ENCODE data around the gene CFAP221.

The CFAP221 gene

DNA sequence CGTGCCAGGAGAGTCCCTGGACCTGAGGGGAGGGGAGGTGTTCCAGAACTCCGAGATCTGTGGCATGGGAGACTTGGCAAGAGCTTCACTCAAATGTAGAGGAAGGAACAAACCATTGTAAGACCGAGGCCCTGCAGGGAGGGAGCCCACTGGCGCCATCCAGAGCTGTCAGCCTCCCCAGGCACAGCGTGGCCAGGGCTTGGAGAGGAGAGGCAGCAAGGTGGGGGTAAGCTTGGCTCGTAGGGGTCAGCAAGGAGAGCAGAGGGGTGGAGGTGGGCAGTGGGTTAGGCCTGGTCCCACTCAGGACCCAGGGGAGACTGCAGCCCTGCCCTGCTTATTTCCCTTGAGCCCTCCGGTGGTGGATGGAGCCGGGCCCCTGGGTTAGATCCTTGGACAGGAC lies 138.3 kb downstream of the CFAP221 start:
- no peak for DNase-seq

DNA sequence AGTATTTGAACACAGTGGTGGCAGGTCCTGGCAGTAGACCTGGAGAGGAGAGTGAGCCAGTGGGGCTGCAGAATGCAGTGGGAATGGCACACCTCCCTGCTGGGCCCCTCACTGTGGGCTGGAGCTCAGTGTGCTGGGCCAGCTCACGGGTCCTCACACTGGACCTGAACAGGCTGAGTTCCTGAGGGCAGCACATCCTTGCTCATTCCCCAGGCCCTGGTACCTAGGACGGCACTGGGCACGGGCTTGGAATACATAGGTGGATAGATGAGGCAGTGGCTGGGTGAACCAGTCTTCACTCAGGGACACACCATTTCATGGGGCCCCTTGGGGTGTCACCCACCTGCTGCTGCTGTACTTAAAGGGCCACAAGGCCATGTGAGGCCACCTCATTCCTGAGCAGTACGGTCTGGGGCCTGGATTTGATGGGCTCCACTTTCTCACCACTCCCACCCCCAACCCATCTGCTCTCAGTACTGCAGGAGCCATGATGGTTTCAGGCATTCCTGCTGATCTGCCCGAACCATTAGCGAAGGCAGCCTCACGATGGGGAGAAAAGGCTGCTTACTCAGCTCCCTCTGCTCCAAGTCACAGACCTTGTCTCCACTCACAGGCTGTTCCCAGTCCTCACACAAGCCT lies 138.9 kb downstream of the CFAP221 start:
- DNase-seq: no peak

DNA sequence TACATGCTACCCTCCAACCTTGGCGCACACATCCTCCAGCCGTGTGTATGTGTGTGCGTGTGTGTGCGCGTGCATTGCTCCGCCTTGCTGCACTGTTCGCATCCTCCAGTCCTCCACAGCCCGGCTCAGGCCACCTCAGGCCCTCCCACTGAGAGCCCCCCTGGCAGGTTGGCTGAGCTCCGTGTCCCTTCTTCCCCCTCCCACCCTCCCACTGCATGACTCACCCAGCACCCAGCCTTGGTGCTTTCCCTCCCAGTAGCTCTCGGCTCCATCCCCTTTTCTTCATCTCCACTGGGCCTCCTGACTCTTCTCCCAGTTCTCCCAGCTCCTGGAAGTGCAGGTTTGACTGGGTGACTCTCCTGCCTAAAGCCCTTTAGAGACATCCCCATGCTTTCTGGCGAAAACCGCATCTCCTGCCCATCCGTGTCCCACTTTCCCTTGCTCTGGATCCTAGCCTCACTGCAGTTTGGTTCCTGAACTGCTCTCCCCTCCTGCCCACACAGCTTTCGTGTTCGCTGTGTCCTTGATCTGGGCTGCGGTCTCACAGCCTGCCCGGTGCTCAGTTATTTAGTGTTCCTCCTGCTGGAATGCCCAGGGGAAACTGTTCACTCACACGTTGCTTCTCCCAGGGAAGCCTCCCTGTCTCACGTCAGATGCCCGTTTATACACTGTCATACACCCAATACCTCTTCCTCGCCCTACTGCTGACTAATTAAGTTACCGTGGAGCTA lies 139.6 kb downstream of the CFAP221 start:
- DNase-seq: no peak

DNA sequence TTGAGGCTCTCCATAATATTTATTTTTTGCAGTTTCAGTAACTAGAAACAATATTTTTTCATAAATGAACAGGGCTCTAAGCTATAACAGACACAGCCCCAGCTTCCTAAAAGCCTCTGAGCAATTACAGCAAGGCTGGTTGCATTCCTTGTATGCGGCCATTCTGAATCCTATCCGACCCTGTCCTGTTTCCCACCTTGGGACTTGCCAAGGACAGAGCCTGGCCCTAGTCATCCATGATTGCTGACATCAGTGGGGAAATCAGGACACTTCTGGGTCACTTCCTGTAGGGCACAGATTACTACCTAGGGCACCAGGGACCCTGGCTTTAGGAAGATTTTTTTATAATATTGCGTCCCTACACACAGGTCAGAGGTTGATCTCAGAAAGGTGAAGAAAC lies 140.3 kb downstream of the CFAP221 start:
- no peak for DNase-seq

DNA sequence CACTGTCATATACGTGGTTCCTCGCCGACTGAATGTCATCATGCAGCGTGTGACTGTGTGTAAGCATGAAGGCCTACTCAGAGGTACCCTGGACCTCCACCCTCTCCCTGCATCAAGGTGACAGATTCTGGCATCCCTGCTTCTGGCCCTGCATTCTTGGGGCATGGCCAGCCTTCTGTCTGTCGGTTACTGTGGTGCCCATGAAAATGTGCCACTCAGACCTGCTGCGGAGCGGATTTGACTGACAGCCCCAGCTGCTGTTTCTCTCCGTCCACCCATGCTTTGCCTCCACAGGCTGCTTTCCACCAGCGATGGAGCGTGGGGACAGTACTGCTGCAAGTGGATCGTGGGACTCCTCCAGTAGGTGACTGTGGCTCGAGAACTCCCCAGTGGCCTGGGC lies 144.4 kb downstream of the CFAP221 start:
- no peak for DNase-seq

DNA sequence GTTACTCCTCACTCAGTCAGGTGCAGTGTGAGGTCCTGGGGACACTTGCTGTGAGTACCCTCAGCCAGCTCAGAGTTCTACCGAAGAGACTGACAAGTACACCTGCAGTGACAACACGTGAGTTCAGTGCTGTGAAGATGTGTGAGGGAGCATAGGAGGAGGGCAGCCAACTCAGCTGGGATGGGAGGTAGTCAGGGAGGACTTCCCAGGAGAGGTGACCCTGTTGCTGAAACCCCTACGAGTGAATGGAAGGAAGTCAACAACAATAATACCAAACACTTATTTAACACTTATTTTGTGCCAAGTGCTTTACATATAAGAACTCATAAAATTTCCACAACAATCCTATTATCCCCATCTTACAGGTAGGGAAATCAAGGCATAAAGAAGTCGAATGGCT lies 145.0 kb downstream of the CFAP221 start:
- no peak for DNase-seq

DNA sequence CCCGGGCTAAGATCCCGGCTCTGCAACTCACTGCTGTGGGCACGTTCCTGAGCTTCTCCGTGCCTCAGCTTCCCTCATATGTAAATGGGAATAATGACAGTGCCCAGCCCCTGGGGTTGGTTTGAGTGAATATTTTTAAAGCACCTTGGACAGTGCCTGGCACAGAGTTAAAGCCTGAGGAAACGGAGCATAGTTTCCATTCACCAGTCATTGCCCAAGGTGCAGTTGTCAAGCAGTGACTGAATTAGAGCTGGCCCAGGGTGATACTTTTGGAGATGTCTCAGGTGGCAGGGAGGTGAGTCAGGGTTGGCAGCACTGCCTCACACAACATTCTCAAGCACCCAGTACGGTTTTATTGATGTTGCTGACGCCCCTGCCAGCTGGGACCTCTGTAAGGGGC lies 146.9 kb downstream of the CFAP221 start:
- DNase-seq: no peak

DNA sequence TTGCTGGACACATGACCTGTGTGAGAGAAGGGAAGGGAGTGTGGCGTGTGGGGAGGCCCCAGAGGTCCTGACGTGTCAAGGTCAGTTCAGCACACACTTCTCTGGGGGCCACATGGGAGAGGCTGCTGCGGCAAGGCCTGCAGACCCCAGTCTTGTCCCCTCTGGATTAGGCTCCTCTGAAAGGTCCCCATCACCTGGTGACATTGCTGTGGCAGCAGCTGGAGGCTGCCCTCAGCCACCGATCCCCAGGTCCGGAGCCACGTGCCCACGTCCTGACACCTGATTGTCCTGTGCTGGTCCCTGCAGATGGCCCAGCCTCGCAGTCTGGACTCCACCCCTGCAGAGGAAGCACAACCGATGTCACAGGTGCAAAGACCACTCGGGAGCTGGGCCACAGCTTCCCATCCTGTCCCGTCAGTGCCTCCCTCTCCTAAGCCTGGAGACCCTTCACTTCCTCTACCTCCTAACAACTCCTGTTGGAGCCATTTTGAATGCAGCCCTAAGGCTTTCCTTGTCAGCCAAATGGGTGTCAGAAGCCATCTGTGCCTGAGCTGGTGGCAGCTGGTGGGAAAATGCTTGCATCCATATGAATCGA lies 147.5 kb downstream of the CFAP221 start:
- DNase-seq: no peak

DNA sequence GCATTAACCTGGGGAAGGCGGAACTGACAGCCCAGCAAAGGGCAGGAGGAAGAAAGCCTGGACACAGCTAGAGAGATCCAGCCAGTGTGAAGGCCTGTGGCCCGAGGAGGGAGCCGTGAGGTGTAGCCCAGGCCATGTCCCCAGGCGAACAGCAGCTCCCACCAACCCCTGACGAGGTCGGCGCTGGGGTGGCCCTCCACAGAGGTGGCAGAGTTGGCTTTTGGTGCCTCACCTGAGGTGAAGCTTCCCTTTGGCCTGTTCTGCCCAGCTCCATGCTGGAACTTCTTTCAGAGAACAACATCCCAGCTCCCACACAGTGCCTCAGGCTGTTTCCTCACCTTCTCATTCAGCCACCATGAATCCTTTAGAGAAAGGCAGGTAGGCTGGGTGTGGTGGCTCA lies 148.1 kb downstream of the CFAP221 start:
- DNase-seq: no peak

DNA sequence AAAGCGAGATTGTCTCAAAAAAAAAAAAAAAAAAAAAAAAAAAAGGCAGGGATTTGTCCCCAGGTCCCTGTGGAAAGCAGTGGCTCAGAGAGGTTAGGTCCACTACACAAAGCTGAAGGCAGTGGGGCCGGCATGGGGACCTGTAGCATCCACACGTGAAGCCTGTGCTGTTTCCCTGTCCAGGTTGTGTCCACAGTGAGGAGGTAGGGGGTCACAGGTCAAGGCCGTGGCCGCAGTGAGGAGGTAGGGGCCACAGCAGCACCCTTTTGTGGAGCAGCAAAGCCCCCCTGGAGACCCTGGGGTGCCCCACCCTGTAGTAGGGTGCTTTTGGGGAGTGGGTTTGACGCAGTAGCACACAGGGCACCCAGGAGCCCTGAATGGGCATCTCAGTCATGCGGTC lies 148.7 kb downstream of the CFAP221 start:
- no peak for DNase-seq

DNA sequence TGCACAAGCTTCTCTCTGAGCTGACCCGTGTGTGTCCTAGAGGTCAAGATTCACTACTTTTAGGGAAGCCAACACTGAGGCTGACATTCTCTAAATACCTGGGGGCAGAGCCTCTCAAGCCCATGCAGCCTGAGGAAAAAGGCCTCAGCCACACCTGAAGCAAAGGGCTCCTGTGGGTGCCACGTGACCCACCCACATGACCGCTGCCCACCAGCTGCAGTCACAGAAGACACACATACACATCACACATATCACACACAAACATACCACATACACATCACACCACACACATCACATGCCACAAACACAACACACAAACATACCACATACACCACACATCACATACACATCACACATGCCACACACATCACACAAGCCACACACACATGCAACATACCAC lies 149.3 kb downstream of the CFAP221 start:
- no peak for DNase-seq

DNA sequence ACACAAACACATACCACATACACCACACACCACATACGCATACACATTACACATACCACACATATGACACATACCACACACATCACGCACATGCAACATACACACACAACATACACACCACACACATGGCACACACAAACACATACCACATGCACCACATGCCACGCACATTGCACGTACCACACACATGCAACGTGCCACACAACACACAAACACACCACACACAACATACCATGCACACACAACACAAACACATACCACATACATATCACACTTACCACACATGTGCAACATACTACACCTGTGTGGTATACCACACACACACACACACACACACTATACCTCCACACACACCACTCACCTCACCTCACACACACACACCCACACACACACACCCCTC lies 149.7 kb downstream of the CFAP221 start:
- no peak for DNase-seq

DNA sequence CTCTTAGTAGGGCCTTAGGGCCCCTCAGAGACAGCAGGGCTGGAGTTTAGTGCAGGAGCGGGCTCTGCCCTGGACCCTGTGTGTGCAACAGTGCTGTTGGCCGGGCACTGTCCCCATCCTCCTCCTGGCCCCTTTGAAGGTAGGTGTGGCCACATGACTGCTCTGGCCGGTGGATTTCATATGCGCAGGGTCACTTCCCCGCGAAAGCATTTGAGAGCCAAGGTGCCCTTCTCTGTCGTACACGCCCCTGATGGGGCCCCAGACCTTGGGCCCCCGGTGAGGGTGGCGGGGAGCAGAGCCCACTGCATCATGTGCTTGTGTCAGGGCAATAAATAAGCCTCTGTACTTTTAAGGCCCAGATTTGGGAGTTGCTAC lies 150.2 kb downstream of the CFAP221 start:
- no peak for DNase-seq

DNA sequence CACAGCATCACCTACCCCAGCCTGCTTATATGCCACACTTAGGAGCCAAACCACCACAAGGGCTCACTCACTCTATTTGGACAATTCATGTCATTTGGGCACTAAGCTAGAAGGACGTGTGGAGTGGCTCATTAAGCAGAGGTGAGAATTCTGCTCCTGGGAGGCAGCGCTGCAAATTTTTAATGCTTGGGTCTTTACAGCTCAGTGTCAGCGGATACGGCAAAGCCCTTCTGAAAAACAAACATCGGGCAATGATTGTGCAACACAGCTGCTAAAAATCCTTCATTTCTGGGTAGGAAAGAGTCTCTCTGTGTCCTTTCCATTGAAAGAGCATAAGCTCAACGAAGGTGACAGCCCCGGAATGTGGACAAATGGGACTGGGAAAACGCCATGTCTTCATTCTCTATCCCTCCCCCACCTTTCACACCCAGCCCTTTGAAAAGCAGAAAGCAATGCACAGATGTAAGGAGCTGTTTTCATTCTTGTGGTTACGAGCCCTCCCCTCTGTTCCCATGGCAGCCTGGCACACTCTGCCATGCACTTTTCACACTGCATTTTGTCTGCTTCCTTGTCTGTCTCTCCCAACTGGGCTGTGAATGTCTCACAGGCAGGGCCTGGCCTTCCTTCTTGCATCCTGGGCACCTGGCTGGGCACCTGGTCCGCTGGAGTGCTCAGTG lies 150.7 kb downstream of the CFAP221 start:
- no peak for DNase-seq

DNA sequence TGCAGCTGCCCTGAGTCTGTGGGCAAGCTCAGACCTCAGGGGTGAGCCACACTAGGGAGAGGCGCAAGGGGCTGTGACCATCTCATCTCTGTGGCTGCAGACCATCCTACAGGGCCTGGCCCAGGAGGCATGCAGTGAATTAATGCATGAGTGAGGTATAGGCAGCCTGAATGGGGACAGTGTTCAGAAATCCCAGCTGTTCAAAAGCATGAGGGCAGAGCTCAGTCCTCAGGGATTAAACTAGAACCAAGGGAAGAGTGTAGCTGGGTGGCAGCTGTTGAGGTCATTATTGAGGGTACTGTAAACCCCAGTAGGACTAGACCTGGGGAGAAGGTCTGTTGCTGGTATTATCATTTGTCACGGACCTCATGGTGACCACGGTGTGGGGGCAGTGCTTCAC lies 151.8 kb downstream of the CFAP221 start:
- DNase-seq: no peak

DNA sequence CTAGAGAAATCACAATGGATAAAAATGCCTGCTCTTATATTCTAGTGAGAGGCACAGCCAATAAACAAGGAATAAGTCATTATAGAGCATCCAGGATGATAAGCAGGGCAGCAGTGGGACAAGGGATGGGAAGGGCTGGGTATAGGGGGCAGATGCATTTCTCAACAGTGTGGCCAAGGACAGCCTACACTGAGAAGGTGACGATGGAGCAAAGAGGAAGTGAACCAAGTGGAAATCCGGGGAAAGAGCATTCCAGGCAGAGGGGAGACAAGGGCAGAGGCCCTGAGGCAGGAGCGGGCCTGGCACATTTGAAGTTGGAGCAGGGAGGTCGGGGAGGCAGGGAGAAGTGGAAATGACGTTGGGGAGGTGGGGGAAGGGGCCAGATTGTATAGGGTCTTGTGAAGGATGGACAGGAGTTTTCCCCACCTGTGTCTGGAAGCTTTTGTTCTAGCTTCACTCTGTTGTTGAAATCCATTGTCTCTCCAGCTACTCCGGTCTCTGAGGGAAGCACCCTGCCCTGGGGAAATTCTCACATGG lies 152.3 kb downstream of the CFAP221 start:
- DNase-seq: no peak

DNA sequence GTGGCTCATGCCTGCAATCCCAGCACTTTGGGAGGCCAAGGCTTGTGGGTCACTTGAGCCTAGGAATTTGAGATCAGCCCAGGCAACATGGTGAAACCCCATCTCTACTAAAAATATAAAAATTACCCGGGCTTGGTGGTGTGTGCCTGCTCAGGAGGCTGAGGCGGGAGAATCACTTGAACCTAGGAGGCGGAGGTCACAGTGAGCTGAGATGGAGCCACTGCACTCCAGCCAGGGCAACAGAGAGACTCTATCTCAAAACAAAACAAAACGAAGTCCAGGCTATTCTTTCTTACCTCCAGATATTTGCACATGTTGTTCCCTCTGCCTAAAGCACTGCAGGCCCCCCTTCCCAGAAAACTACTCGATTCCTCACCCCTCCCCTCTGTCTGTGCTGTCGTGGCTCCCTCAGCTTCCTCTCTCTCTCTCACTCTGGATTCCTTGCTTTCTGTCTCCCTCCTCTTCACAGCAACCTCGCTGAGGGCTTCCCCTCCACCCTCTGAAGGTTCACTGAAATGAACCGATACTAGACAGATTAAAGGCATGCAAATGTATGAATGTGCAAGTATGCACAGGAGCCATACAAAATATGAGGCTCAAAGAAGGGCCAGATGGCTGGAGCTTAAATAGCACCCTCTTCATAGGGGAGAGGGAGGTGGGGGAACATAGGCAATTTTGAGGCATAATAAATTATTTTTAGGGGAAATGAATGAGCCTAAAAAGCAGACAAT lies 153.2 kb downstream of the CFAP221 start:
- no peak for DNase-seq

DNA sequence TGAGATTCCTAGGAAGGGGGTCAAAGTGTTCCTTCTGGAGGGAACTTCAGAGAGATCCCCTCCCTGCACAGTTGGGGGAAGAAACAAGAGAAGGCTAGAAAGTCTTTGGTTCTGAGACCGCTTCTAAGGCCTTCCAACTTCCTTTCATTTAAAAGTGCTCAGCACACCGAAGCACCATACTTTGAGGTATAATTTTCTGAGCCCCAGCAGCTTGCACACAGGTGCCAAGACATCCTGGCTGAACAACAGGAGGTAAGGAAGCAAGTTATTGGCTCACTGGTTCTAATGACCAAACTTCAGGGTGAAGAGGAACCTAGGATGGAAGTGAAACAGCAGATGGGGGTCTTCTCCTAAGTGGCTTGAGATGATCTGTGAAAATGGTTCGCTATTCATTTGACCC lies 154.0 kb downstream of the CFAP221 start:
- DNase-seq: no peak

DNA sequence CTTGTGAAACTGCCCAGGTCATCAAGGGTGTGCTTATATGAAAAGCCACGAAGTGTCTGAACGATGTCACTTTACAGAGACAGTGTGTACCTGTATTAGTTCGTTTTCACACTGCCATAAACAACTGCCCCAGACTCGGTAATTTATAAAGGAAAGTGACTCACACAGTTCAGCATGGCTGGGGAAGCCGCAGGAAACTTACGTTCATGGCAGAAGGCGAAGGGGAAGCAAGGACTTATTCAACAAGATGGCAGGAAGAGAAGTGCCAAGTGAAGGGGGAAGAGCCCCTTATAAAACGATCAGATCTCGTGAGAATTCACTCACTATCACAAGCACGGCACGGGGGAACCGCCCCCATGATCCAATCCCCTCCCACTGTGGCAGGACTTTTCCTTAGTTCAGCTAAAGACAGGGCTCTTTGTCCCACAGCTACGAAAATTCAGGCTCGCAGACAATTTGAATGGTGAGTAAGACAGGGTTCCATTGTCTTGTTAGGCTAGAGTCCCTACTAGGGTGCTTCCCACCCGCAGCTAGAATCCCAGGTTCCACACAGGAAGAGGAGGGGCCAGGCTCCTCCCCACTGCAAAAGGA lies 154.9 kb downstream of the CFAP221 start:
- no peak for DNase-seq

DNA sequence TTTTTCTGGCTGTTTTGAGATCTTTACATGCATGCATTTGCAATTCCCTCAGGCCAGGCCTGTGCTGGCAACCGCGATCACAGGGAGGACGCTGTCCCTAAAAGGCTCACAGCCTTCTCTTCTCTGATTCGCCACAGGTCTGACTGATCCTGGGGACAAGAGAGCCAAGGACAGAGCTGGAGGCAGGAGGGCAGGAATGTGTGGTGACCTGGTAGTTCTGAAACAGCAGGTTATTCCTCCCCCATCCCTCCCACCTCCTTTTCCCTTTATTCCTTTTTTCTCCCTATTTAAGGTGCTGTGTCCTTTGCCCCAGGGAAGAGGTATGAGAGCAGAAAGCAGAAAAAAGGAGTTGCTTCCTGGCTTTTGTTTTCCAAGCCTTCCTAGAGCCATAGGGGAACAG lies 156.6 kb downstream of the CFAP221 start:
- no peak for DNase-seq

DNA sequence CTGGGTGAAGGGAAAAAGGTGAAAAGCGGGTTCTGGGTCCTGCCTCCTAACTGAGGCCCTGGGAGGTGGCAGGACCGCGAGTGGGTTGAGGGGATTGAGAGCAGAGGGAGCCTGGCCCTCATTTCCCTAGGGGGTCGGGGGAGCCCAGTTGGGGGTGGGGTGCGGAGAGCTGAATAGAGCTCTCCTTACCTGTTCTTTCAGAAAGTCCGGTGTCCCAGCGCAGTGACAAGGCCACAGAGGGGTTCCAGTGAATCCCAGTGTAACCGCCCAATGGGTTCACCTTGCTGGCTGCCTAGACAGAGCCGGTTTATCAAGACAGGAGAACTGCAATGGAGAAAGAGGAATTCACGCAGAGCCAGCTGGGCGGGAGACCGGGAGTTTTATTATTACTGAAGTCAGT lies 157.1 kb downstream of the CFAP221 start:
- no peak for DNase-seq

DNA sequence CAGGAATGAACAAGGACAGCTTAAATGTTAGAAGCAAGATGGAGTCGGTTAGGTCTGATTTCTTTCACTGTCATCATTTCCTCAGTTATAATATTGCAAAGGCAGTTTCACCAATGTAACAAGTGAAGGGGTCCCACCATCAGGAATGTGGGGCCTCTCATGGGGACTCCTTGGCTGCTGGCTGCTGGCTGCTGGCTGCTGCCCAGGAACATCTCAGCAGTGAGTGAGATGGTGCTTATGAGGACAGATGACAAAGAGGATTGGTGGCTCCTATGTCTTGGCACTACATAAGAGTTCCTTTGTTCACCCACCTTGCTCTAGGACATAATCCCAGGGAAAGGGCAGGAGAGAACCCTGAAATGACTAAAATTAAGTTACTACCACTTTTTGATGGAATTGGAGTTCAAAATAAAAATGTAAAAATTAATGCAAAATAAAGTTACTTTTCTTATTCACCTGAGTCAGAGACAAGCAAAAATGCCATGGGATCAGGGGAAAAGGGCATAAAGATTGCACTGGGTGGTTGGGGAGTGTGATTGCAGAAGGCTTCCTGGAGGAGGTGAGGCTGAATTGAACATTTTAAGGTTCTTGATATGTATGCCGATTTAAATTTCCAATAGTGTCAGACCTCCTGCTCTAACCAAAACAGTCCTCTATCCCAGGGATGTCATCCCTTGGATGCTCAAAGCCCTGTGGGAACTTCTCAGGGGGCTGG lies 158.1 kb downstream of the CFAP221 start:
- no peak for DNase-seq
